ENCODE measurements around the gene NSMCE4A.

- no peak for TF ChIP-seq YY1 (IDR thresholded peaks at IDR 0.05; ENCODE audit: insufficient read depth, insufficient read length)
- TF ChIP-seq SUZ12 (IDR thresholded peaks at IDR 0.05; ENCODE audit: extremely low read depth, insufficient read depth, insufficient read length): no peak
These were observed 27.4 kb downstream of the NSMCE4A start for GRCh38 chr10:121947343-121948330.

All from NT2/D1 (cell line).